NCI-H2081 treated with DMSO at 0.1 percent for 48 hours (cell line): ENCODE data around the gene ADAP1.

Source experiments
- DNase-seq: peaks from one replicate; lab custom pipeline; 2025; lab: John Stamatoyannopoulos, UW

The ADAP1 gene

GRCh38 chr7:922334-923107 lies 32.0 kb downstream of the ADAP1 start:
- DNase-seq: no peak

- no peak for DNase-seq
These were observed 32.7 kb downstream of the ADAP1 start for GRCh38 chr7:921581-922333.

- no peak for DNase-seq
These were observed 33.4 kb downstream of the ADAP1 start for GRCh38 chr7:921071-921461.

GRCh38 chr7:920351-921070 lies 34.0 kb downstream of the ADAP1 start:
- DNase-seq: no peak

GRCh38 chr7:919924-920341 lies 34.5 kb downstream of the ADAP1 start:
- DNase-seq: no peak

GRCh38 chr7:919114-919442 lies 35.4 kb downstream of the ADAP1 start:
- DNase-seq: no peak

GRCh38 chr7:918441-919113 lies 35.9 kb downstream of the ADAP1 start:
- DNase-seq: no peak

GRCh38 chr7:918118-918425 lies 36.4 kb downstream of the ADAP1 start:
- DNase-seq: no peak

- DNase-seq: no peak
These were observed 37.0 kb downstream of the ADAP1 start for GRCh38 chr7:917255-918117.

- no peak for DNase-seq
These were observed 38.1 kb downstream of the ADAP1 start for GRCh38 chr7:916291-916941.

- DNase-seq: no peak
These were observed 38.9 kb downstream of the ADAP1 start for GRCh38 chr7:915291-916218.

- no peak for DNase-seq
These were observed 39.8 kb downstream of the ADAP1 start for GRCh38 chr7:914521-915194.

- DNase-seq: no peak
These were observed 40.6 kb downstream of the ADAP1 start for GRCh38 chr7:913736-914520.

- DNase-seq: no peak
These were observed 42.5 kb downstream of the ADAP1 start for GRCh38 chr7:911791-912480.

- no peak for DNase-seq
These were observed 43.5 kb downstream of the ADAP1 start for GRCh38 chr7:910931-911431.

- DNase-seq: no peak
These were observed 44.0 kb downstream of the ADAP1 start for GRCh38 chr7:910441-910861.
